Right lobe of liver (tissue), 4 donors: ENCODE results near the gene ATF7.

Source experiments
- CTCF ChIP-seq, 4 donors: fragments of 200-600 bp in 3 of 4; fragments of 450-650 bp in 1 of 4; IDR thresholded peaks; one replicate each; pipeline versions ENCODE4 v1.5.1 to v1.8.0; 2016 to 2022; ENCODE audit warnings: antibody characterized with exemption in 4 of 4, mild to moderate bottlenecking in 2 of 4
- POLR2A ChIP-seq: fragments of 450-650 bp; IDR thresholded peaks from one replicate; pipeline ENCODE4 v1.6.1; 2017; ENCODE audit warnings: antibody characterized with exemption, mild to moderate bottlenecking
- donor health status: DM: no; HTN: no; CAD: no.
- donor health status: DM: no; HTN: no; CAD: no.
- donor health status: DM: no; HTN: yes; CAD: no.

- peak; percentile 93 for TF ChIP-seq POLR2A
- no peak for TF ChIP-seq CTCF (IDR thresholded peaks at IDR 0.05)
Observed at GRCh38 chr12:53500142-53500775, 125.9 kb downstream of the ATF7 start.
